Measurements from ENCODE around the gene SFT2D3. TPM values are rescaled to one million over a fixed set of nuclear protein-coding genes. Genes with fewer than 3 reads are reported as not detected.
"Not testable (repeated sequence)": the region's sequence is repeated elsewhere in the genome, so short reads cannot be mapped to it uniquely, and the experiment has no call there.

SFT2D3 gene
- total RNA-seq, 1 donor from 2014 or later = 12.5 TPM

GRCh38 chr2:127747621-127748020, 46.3 kb downstream of the SFT2D3 start:
- no peak overlapping the region for H3K27ac Mint-ChIP-seq
- no peaks in the 10 kb centered on the region for H3K4me1 Mint-ChIP-seq (ENCODE audit: unreplicated experiment)
- H3K36me3 Mint-ChIP-seq = peaks cover 15% of the 10 kb centered on the region
- DNase-seq (ENCODE audit: extremely low spot score, unreplicated experiment) = no peak
- H3K4me3 Mint-ChIP-seq = no peak overlapping the region
- no peaks in the 10 kb centered on the region for H3K27me3 Mint-ChIP-seq
- H3K9me3 Mint-ChIP-seq = no peaks in the 10 kb centered on the region
- no peak for TF ChIP-seq CTCF (conservative IDR thresholded peaks at IDR 0.05)

GRCh38 chr2:127749537-127749936, 48.2 kb downstream of the SFT2D3 start:
- Mint-ChIP-seq H3K36me3 (peaks cover 18% of the 10 kb centered on the region), H3K27ac (peak overlapping the region; percentile 57)
- not testable (repeated sequence) for H3K4me1 Mint-ChIP-seq (ENCODE audit: unreplicated experiment); H3K27me3 Mint-ChIP-seq; DNase-seq (ENCODE audit: extremely low spot score, unreplicated experiment); H3K4me3 Mint-ChIP-seq; H3K9me3 Mint-ChIP-seq

DNA sequence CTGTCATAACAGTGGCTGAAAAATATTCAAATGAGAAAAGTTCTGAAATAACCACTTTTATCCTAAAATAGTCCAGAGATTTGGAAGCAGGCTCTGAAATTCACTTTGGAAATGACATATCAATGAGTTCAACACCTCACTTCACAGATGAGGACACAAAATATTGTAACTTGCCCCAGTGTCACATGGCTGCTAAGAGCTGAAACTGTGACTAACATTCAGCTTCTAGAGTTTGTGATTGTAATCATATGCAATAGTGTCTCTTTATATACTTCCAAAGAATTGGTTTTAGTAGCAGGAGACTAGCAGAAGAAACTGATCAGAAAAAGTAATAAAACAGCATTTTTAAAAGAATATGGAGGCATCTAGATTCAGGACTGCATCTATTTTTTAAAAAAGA, 52.1 kb downstream of the SFT2D3 start:
- H3K9me3 Mint-ChIP-seq = no peaks in the 10 kb centered on the region
- no peak overlapping the region for H3K27ac Mint-ChIP-seq
- H3K4me1 Mint-ChIP-seq (ENCODE audit: unreplicated experiment) = no peaks in the 10 kb centered on the region
- no peak for TF ChIP-seq CTCF (conservative IDR thresholded peaks at IDR 0.05)
- H3K27me3 Mint-ChIP-seq = no peaks in the 10 kb centered on the region
- no peak for DNase-seq (ENCODE audit: extremely low spot score, unreplicated experiment)
- H3K4me3 Mint-ChIP-seq = no peak overlapping the region
- H3K36me3 Mint-ChIP-seq = peaks cover 3% of the 10 kb centered on the region

DNA sequence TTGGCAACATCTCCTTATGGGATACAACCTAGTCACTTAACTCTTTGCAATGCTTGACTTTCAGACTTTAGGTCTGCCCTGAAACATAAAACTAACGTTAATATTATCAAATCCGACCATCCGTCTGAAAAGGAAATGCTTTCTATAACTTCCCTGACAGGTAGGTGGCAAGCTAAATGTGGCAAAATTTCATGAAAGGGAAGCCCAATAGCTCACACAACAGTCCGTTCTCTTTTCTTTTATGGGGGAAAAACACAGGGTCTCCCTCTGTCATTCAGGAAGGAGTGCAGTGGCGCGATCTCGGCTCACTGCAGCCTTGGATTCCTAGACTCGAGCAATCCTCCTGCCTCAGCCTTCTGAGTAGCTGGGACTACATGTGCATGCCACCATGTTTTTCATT, 52.9 kb downstream of the SFT2D3 start:
- H3K9me3 Mint-ChIP-seq = no peaks in the 10 kb centered on the region
- no peak for DNase-seq (ENCODE audit: extremely low spot score, unreplicated experiment)
- peaks cover 3% of the 10 kb centered on the region for H3K36me3 Mint-ChIP-seq
- no peaks in the 10 kb centered on the region for H3K27me3 Mint-ChIP-seq
- no peaks in the 10 kb centered on the region for H3K4me1 Mint-ChIP-seq (ENCODE audit: unreplicated experiment)
- H3K4me3 Mint-ChIP-seq = no peak overlapping the region
- no peak overlapping the region for H3K27ac Mint-ChIP-seq
- no peak for TF ChIP-seq CTCF (conservative IDR thresholded peaks at IDR 0.05)

Other genes starting within 250 kb of the SFT2D3 start
- 45.3 and 46.1 TPM in 2 replicates for gene IWS1, start 175.0 kb upstream of the SFT2D3 start, total RNA-seq (ENCODE audit: low replicate concordance)
- 1.7 and 5.0 TPM in 2 replicates for gene MYO7B, start 165.8 kb upstream of the SFT2D3 start, total RNA-seq (ENCODE audit: low replicate concordance)
- gene GPR17, start 55.3 kb upstream of the SFT2D3 start, total RNA-seq (ENCODE audit: low replicate concordance) = 0.19 TPM in 1 of 2 replicates, not detected in the other
- gene LIMS2, start 26.0 kb upstream of the SFT2D3 start, total RNA-seq (ENCODE audit: low replicate concordance) = 13.1 and 20.5 TPM in 2 replicates
- 54.7 and 58.4 TPM in 2 replicates for gene WDR33, start 109.7 kb downstream of the SFT2D3 start, total RNA-seq (ENCODE audit: low replicate concordance)
- 36.0 and 52.6 TPM in 2 replicates for gene POLR2D, start 156.7 kb downstream of the SFT2D3 start, total RNA-seq (ENCODE audit: low replicate concordance)
- 20.1 and 21.9 TPM in 2 replicates for gene AMMECR1L, start 184.5 kb downstream of the SFT2D3 start, total RNA-seq (ENCODE audit: low replicate concordance)

Measured in type B pancreatic cell (in vitro differentiated cells).